ENCODE data around the gene COLGALT1. TPM values are rescaled to one million over a fixed set of nuclear protein-coding genes. Genes with fewer than 3 reads are reported as not detected.
A peak's percentile ranks its signal among the peaks of the same experiment; 100 is the strongest.

The COLGALT1 gene
- total RNA-seq, 1 experiment from 2014 or later, result 48.5 TPM

- H3K36me3 Mint-ChIP-seq (ENCODE audit: insufficient read depth in 1 of 3, low read depth in 3 of 3), result no peaks in the 10 kb centered on the region; a peak in 1 of 7 replicates
- H3K4me3 Mint-ChIP-seq, result no peak overlapping the region
- H3K23ac ChIP-seq (ENCODE audit: insufficient read length, low read depth, low read length), result no peak overlapping the region
- no peak overlapping the region for H2BK120ac ChIP-seq (ENCODE audit: low read depth, low read length, poor library complexity, severe bottlenecking)
- no peak overlapping the region for H2BK5ac ChIP-seq (ENCODE audit: insufficient read length, low read length)
- no peaks in the 10 kb centered on the region for H3K79me2 ChIP-seq (ENCODE audit: insufficient read depth, low read length)
- H3T11ph ChIP-seq (ENCODE audit: low read length), result no peak overlapping the region
- no peak overlapping the region for H3K56ac ChIP-seq (ENCODE audit: insufficient read length, low read depth, low read length)
- H3K27ac Mint-ChIP-seq, result peak overlapping the region in 2 of 3 experiments; percentile 44 to 74; a peak in 3 of 7 replicates
- H4K5ac ChIP-seq (ENCODE audit: insufficient read length, low read depth, low read length), result no peak overlapping the region
- no peaks in the 10 kb centered on the region for H3K79me1 ChIP-seq (ENCODE audit: insufficient read depth, low read depth, low read length, poor library complexity, severe bottlenecking)
- no peaks in the 10 kb centered on the region for H4K20me1 ChIP-seq (ENCODE audit: control insufficient read depth, insufficient read depth, insufficient read length)
- H3K4ac ChIP-seq (ENCODE audit: low read depth, low read length), result no peak overlapping the region
- no peak overlapping the region for H4K8ac ChIP-seq (replicated peaks; ENCODE audit: insufficient read length, low read depth, low read length)
- no peaks in the 10 kb centered on the region for H3K9me3 ChIP-seq (ENCODE audit: control insufficient read depth, low read depth, low read length)
- no peak overlapping the region for H3K14ac ChIP-seq (ENCODE audit: insufficient read depth, low read length)
- H3K9me3 Mint-ChIP-seq, result peaks cover 5 to 7% of the 10 kb centered on the region in 2 experiments; a peak in 3 of 5 replicates
- no peak for TF ChIP-seq CTCF (conservative IDR thresholded peaks at IDR 0.05)
- no peak overlapping the region for H2AK5ac ChIP-seq (ENCODE audit: insufficient read length, low read length)
- H2BK20ac ChIP-seq (ENCODE audit: low read depth, low read length, poor library complexity, severe bottlenecking), result no peak overlapping the region
- H2BK15ac ChIP-seq (ENCODE audit: low read depth, low read length), result no peak overlapping the region
- DNase-seq, result peak; percentile 89
- no peak overlapping the region for H3K9ac ChIP-seq (ENCODE audit: extremely low read depth, insufficient read length, low read length)
- H2BK12ac ChIP-seq (ENCODE audit: insufficient read length, low read depth, low read length), result no peak overlapping the region
- peaks cover 8 to 15% of the 10 kb centered on the region in 2 experiments for H3K4me1 Mint-ChIP-seq
- no peak overlapping the region for H4K91ac ChIP-seq (ENCODE audit: insufficient read length, low read depth, low read length)
- no peaks in the 10 kb centered on the region for H3K23me2 ChIP-seq (ENCODE audit: insufficient read length, low read depth, low read length, poor library complexity, severe bottlenecking)
- H2AFZ ChIP-seq (ENCODE audit: low read length), result no peak overlapping the region
- 0 out of 2 replicates have a peak, but pooled peaks cover 2% of the 10 kb centered on the region for H3K4me1 ChIP-seq (ENCODE audit: insufficient read depth, low read length)
- no peaks in the 10 kb centered on the region for H3K27me3 ChIP-seq (ENCODE audit: insufficient read depth, low read length)
- H3K27ac ChIP-seq (ENCODE audit: insufficient read length, low read depth, low read length), result no peak overlapping the region
- peaks cover 1% of the 10 kb centered on the region for H3K27me3 Mint-ChIP-seq (ENCODE audit: low read depth)
- H3K4me2 ChIP-seq (ENCODE audit: insufficient read depth, insufficient read length, low read length), result peak overlapping the region; percentile 2
- H3K18ac ChIP-seq (ENCODE audit: insufficient read length, low read depth, low read length), result peak overlapping the region; percentile 78
- WGBS (ENCODE audit: extremely low coverage, insufficient read length, low lambda C conversion rate), result no CpG with 5 or more reads among the region's 8 CpGs
Observed at GRCh38 chr19:17530586-17530985, 24.9 kb upstream of the COLGALT1 start.
